GM12891 (cell line): ENCODE results near the gene RASEF.

Experiments
- POLR2A ChIP-seq: IDR thresholded peaks from 2 replicates; pipeline ENCODE4 v1.6.1; 2011; ENCODE audit warnings: low read depth, low read length, control low read depth
- POLR2AphosphoS5 ChIP-seq: IDR thresholded peaks from 2 replicates; pipeline ENCODE4 v1.6.1; 2011; ENCODE audit warnings: low read depth, low read length, control low read depth
- TAF1 ChIP-seq: IDR thresholded peaks from 2 replicates; pipeline ENCODE4 v1.6.1; 2011; ENCODE audit warnings: low read depth, low read length, control low read depth

DNA sequence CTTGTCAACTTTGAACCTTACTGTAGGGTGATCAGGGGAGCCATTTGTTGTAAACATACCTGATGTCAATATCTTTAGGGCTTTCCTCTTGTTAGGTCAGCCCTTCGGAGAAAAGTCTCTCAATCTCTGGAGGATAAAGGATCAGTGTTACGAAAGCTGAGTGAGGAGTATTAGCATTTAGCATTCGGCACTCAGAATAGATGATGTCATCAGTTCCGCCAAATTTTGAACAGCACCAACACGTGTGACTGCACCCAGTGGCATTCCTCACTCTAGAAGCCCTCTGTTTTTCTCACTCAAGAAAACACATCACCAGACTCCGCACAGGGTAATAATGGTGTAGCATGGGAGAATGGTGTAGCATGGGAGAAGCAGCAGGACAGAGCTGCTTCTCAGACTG lies 87.8 kb downstream of the RASEF start:
- TF ChIP-seq POLR2A (no peak), POLR2AphosphoS5 (no peak), TAF1 (no peak)
